D341Med (cell line): Measurements from ENCODE around the gene RAE1.
"Not testable (repeated sequence)": the region's sequence is repeated elsewhere in the genome, so short reads cannot be mapped to it uniquely, and the experiment has no call there.

Experiments
- DNase-seq: peaks from one replicate; pipeline ENCODE4 v3.0.0; 2012; ENCODE audit warnings: low spot score

Gene RAE1

DNA sequence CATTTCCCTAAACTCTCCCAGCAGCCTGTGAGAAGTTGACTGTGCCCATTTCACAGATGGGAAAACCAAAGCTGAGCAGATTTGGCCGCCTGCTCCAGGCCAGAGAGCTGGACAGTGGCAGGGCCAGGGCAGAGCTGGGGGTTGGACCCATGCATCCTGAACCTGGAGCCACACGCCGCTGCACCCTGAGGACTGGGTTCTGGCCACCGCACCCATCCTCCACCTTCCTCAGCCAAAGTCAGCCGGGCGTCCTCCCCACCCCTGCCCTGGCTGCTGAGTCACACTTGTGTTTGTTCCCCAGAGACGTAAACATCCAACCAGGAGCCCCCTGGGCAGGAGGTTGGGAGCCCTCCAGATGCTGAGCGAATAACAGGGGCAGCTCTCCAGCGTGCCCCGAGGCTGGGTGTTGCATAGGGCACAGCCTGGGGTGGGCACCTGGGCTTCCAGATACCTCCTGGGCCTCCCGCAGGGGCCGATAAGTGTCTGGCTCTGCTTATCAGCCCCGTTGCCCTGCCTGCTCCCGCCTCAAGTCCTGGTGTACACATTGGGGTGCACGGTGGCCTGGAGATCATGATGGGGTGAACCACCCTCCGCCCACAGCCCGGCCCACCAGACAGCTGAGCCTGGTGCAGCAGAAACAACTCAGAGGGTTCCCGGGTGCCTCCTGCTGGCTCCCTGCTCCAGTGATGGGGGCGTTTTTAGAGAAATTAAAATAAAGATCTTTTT is 64.0 kb downstream of the RAE1 start:
- DNase-seq: no peak

DNA sequence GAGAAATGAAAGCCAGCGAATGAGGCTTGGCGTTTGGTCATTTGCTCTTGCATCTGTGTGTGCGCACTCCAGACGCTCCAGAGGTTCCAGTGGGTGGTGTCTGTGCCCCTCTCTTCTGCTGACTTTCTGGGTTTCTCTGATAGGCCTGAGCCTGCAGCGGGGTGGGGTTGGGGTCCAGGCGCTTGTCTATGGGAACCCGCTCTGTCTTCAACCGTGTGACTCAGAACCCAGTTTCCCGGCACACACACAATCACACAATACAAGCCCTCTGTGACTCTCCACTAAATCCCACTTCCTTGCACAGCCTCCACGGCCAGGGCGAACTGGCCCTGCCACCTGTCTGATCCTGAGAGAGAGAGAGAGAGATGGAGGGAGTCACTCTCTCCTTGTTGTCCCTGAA is 64.7 kb downstream of the RAE1 start:
- DNase-seq: no peak

DNA sequence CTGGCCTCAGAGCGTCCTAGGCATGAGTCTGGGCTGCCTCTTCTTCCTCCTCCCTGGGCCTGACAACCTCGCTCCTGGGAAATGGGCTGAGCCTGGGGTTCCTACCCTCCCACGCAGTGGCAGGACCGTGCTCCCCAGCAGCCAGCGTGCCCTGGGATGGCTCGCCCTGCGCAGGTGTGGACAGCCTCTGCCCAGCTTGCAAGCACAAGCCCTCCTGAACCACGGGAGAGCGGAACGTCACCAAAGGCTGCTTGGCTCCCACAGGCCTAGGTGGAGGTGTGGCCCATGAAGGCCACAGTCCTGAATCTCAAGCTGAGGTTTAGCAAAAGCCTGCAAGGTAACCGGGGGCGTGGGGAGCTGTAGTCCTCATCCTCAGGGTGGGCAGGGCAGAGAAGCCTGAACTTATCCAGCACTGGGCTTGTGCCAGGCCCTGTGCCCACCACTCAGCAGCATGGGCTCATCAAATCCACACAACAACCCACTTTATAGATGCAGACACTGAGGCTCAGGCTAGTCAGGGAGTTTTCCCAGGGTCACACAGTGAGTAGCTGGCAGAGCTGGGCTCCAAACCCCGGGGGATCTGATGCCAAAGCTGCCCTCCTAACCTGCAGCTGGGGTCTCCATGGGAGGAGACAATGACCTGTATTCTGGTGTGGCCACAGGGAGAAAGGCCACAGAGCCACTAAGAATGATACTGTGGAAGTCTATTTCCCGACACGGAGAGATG is 65.4 kb downstream of the RAE1 start:
- no peak for DNase-seq

DNA sequence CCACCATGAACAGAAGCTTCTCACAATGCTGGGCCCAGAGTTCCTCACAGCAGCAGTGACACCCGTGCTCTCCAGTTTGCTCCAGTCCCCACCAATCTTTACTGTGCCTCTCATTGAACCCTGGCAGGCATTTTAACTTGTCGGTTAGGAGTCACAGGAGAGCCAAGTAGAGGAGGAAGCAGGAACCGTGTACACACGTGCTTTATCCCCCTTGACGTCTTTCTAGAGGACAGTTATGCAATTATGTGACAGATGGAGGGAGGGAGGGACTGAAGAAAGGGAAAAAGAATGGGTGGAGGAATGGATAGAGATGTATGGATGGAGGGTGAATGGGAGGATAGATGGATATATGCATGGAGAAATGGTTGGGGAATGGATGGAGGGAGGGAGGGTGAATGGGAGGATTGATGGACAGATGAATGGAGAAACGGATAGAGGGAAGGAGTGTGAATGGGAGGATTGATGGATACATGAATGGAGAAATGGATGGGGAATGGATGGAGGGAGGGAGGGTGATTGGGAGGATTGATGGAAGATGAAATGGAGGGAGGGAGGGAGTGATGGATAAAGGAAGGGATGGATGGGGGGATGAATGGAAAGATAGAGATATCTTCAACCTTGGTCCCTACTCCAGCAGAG is 66.1 kb downstream of the RAE1 start:
- DNase-seq: no peak

DNA sequence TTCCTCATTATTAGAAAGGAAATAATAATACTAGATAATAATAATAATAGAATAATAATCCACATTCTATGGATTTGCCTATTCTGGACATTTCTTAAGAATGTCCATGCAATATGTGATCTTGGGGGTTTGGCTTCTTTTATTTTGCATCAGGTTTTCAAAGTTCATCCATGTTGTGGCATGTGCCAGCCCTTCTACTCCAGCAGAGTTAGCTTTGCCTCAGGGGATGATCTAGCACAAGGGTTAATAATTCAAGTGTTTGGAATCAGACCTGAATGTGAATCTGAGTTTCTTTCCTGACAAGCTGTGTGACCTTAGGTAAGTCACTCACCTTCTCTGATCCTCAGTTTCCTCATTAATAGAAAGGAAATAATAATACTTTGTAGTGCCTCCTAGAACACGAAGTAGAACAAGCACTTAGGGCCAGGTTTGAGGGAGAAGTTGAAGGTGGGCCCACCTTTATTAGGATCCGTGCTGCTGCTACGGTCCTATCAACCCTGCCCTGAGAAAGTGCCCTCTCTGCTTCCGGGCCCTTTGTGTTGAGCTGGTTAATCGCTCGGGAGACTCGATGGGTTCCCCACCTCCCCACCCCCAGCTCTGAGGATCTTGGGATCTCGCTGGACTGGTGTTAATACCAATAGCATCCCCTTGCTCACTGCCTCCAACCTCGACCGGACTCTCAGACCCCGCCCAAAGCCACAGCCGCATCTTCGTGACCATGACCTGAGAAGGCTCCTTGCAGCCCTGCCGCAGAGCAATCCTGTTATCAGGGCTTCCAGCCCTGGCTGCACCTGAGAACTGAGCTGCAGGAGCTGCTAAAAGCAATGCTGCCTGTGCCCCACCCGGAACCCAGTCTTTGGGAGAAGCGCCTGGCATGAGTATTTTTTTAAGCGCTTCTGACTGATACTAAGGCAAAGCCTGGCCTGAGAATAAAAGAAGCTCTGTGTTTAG is 67.0 kb downstream of the RAE1 start:
- no peak for DNase-seq

DNA sequence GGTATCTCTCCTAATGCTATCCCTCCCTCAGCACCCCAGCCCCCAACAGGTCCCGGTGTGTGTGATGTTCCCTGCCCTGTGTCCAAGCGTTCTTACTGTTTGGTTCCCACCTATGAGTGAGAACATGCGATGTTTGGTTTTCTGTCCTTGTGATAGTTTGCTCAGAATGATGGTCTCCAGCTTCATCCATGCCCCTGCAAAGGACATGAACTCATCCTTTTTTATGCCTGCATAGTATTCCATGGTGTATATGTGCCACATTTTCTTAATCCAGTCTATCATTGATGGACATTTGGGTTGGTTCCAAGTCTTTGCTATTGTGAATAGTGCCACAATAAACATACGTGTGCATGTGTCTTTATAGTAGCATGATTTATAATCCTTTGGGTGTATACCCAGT is 68.4 kb downstream of the RAE1 start:
- not testable (repeated sequence) for DNase-seq

DNA sequence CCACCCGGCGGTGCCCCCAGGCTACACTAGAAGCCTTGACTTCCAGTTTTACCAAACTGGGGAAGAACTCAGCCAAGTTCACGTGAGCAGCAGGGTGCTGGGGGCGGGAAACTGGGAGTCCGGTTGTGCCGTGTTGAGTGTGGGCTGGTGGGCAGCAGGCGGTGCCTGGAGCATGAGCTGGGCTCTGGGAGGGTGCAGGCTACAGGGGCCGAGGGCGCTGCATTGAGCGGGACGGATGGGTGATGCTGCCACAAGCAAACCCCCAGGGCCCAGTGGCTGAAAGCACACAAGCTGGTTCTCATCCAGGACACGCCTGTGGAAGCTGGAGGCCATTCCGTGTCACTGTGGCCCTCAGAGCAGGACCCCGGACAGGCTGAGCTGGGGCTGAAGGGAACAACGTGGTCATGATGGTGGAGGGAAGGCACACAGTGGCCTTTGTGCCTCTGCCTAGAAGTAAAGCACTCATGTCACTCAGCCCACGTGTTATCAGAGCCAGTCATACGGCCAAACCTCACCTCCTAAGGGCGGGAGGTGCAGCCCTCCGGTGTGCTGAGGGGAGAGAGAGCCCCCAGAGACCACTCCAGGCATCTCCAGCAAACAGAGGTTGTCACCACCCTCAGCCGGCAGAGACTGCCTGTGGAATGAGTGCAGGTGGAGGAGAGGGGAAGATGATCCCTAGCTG is 69.7 kb downstream of the RAE1 start:
- no peak for DNase-seq

DNA sequence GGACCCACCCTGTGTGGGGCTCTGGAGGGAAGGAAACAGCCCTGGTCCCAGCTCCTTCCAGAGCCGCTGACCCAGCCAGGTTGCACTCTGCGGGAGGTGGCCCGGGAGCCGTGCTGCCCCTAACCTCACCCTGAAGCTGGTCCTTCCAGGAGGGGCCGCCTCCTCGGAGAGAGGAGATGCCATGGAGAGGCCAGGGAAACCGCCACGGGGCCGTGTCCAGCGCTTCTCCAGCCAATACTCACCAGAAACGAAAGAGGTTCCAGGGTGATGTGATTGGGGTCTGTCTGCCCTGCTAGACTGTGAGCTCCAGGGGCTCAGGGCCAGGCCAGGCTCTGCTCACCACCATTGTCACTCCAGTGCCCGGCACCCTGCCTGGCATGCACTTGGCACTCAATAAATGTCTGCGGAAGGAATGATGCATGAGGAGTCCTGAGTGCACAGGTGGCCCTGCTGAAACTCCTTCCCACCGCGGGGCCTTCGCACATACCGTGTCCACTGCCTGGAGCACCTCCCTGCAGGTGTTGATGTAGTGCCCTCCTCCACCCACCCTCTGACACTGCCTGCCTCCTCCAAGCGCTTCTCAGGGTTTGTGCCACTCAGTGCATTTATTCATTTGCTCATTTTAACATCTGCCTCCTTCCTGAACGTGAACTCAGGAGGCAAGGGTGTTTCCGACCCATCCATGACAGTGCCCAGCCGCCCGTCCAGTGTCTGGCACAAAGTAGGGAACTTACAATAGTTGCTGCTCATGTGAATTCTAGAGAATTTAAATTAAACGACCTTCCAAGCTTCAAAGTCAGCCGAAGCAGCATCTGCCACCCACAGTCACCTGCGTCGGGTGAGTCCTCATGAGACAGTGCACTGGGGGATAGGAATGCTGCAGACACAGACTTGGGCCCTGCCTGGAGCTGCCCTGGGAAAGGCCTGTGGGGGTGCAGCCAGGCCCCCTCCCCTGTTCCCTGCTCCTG is 70.5 kb downstream of the RAE1 start:
- DNase-seq: no peak

DNA sequence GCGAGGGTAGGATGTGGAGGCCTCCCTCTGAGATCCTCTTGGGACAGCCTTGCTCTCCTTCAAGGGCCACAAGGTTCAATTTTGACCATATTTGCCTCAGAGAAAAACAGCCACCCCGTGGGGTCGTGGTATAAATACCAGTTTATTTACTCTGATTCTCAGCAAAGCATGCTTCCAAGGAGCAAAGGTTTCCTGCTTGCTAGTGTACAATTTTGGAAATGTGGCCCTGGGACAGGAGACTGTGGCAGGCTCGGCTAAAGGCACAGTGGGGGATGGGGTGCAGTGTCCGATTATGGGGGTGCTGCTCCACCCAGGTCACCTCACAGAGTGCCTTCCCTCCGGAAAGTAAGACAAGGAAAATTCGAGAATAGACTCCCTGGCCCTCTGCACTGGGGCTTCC is 71.2 kb downstream of the RAE1 start:
- no peak for DNase-seq

DNA sequence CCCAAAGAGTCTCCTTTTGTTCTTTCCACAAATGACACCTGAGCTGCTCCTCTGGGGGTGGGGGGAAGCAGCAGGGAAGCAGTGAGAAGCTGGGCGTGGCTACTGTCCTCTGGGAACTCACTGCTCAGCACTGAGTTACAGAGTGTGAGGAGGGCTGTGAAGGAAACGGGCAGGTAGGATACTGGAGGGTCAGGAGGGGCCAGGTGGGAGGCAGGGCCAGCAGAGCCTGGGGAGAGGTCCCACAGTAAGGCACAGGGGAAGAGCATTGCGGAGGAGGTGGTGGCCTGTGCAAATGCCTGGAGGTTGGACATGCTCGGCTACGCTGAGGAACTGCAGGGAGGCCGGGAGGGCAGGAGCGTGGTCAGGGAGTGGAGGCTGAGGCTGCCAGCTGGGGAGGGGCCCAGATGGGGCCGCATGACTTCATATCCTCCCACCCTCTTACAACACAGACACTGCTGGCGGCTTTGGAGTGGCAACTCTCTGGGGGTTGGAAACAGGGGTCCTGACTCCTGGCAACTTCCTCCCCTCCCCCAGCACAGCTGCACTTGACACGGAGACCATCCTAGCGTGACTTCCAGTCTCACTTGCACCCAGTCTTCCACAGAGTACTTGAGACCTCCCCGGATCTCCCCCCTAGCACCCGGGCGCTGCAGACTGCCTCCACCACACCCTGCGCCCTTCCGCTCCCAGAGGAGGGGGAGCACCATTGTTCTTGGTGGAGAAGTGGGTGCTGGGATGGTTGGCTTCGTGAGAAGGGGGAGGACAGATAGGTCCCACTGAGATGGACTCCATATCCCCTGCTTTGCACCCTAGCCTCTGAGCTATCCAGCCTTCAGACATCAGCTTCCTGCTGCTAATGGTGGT is 74.3 kb downstream of the RAE1 start:
- no peak for DNase-seq

DNA sequence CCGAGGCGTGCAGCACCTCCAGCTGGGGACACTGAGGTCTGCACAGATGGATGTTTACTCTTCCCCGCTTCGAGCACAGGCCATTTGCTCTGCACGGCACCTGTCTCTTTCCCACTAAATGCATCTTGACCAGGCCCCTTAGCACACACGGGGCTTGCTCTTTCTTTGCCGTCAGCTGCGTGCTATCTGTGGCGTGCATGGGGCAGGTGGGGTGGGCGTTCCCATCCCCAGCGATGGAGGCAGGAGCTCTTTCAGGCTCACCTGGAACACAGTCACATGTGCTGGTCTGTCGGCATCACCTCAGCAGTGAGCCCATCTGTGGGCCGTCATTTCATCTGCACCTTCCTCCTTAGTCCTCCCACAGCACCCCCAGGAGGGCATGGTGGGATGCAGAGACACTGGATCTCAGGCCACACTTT is 75.2 kb downstream of the RAE1 start:
- DNase-seq: no peak

DNA sequence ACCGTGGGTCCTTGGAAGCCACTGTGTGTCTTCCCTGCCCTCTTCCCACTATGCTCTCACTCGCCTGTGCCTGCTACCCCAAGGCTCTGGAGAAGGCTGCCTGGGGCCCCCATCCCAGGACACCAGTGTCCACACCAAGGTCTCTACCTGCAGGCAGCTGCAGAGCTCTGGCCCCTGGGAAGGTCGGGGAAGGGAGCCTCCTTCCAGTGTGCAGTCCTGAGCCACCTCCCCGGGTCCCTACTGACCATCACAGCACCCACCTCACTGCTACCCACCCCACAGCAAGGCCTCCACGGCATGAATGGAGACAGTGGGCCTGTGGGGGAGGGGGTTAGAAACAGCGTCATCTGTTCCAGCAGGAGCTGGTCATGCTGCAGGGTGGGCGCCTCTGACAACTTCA is 75.8 kb downstream of the RAE1 start:
- DNase-seq: no peak

DNA sequence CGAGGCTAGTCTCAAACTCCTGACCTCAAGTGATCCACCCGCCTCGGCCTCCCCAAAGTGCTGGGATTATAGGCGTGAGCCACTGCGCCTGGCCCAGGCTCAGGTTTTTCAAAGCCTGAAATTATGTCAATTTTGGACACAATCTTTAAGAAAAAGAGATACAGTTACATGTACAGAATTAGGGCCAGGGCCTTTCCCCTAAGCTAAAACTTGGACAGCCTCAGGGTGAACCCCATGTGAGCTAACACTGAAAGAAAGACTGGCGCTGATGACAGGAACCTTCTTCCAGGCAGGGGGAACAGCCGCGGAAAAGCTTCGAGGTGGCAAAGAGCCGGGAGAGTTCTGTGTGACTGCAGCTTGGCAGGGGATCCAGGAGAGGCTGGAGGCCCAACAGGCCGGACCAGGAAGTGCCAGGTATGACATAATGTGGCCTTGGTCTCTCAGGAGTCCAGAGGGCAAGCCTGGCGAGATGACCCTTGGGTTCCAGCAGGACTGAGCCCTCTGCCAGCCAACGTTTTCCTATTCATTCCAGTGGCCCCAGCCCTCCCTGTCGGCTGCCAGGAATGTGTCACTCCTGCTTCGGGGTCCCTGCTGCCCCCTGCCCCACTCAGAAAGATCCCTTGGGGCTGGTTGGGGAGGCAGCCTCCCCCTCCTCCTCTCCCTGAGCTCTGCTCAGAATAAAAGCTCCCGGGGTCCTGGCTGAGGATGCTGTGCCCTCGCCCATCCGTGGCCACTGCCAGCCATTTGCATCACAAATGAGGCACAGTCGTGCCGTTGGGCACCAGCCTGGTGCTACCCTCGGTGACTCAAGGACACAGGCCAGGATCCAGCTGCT is 77.5 kb downstream of the RAE1 start:
- no peak for DNase-seq
